Uterus (tissue), 4 donors: ENCODE data around the gene OPN4. TPM values are rescaled to one million over a fixed set of nuclear protein-coding genes. Genes with fewer than 3 reads are reported as not detected.
A peak's percentile ranks its signal among the peaks of the same experiment; 100 is the strongest.

Source experiments
- DNase-seq, 2 donors: peaks; one replicate each; pipeline ENCODE4 v3.0.0-alpha.2; 2019 to 2020
- H3K27ac ChIP-seq, 2 donors: fragments of 200-600 bp; sonication (generic); 1 replicate in 1 of 2; 2 replicates in 1 of 2; pipeline ENCODE4 v1.5.1; 2016 to 2018
- H3K27me3 ChIP-seq, 2 donors: fragments of 200-600 bp; sonication (generic); one replicate each; pipeline ENCODE4 v1.5.1; 2018 to 2019; ENCODE audit warnings: control low read depth in 1 of 2
- H3K36me3 ChIP-seq, 2 donors: fragments of 200-600 bp; sonication (generic); one replicate each; pipeline ENCODE4 v1.5.1; 2019; ENCODE audit warnings: control low read depth in 1 of 2
- H3K4me1 ChIP-seq, 2 donors: fragments of 200-600 bp; sonication (generic); one replicate each; pipeline ENCODE4 v1.5.1; 2018 to 2019; ENCODE audit warnings: control low read depth in 1 of 2
- H3K4me3 ChIP-seq, 2 donors: fragments of 200-600 bp; sonication (generic); 1 replicate in 1 of 2; 2 replicates in 1 of 2; pipeline ENCODE4 v1.5.1; 2018 to 2019; ENCODE audit warnings: mild to moderate bottlenecking in 1 of 2
- H3K9me3 ChIP-seq, 2 donors: fragments of 200-600 bp; sonication (generic); one replicate each; pipeline ENCODE4 v1.5.1; 2019; ENCODE audit warnings: control low read depth in 1 of 2
- POLR2A ChIP-seq, 2 donors: fragments of 450-650 bp; IDR thresholded peaks; one replicate each; pipeline ENCODE4 v1.6.1; 2016; ENCODE audit warnings: antibody characterized with exemption in 2 of 2, mild to moderate bottlenecking in 1 of 2, moderate library complexity in 1 of 2
- intact Hi-C: fragments of 100-400 bp; cut with DNase I; formaldehyde crosslinking; loops from one replicate; pipeline ENCODE4 v1.15.1; 2023; ENCODE audit warnings: low total_unique reads
- total RNA-seq, 4 donors: library from RNA; depleted of rRNA in 3 of 4; stranded (reverse); fragments of >200 nt in 3 of 4; gene quantifications; one replicate each; pipeline versions ENCODE4 v1.1.0 to v1.2.4, GENCODE V29; 2014 to 2023
- TF ChIP-seq, protein P1 (sequence below), 4 experiments: fragments of 200-600 bp in 2 of 4; fragments of 450-650 bp in 2 of 4; sonication (generic) in 2 of 4; IDR thresholded peaks; one replicate each; pipeline ENCODE4 v1.5.1; 2016 to 2019; ENCODE audit warnings: antibody characterized with exemption in 4 of 4, mild to moderate bottlenecking in 2 of 4, moderate library complexity in 1 of 4
- donor health status: DM: yes; HTN: yes; CAD: no.

OPN4 gene
- total RNA-seq, 4 donors from 2014 or later, result not detected

GRCh38 chr10:86692023-86692514 lies 37.7 kb downstream of the OPN4 start:
- intact Hi-C loops, result no loop called here
- Histone ChIP-seq H3K27ac (no peak overlapping the region), H3K4me3 (no peak overlapping the region), H3K36me3 (no peaks in the 10 kb centered on the region), H3K4me1 (peaks cover 0 to 7% of the 10 kb centered on the region in 2 donors), H3K27me3 (no peaks in the 10 kb centered on the region), H3K9me3 (no peaks in the 10 kb centered on the region)
- TF ChIP-seq, protein P1, sequence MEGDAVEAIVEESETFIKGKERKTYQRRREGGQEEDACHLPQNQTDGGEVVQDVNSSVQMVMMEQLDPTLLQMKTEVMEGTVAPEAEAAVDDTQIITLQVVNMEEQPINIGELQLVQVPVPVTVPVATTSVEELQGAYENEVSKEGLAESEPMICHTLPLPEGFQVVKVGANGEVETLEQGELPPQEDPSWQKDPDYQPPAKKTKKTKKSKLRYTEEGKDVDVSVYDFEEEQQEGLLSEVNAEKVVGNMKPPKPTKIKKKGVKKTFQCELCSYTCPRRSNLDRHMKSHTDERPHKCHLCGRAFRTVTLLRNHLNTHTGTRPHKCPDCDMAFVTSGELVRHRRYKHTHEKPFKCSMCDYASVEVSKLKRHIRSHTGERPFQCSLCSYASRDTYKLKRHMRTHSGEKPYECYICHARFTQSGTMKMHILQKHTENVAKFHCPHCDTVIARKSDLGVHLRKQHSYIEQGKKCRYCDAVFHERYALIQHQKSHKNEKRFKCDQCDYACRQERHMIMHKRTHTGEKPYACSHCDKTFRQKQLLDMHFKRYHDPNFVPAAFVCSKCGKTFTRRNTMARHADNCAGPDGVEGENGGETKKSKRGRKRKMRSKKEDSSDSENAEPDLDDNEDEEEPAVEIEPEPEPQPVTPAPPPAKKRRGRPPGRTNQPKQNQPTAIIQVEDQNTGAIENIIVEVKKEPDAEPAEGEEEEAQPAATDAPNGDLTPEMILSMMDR (IDR thresholded peaks at IDR 0.05), result no peak
- DNase-seq, result no peak

- Histone ChIP-seq H3K9me3 (no peaks in the 10 kb centered on the region), H3K27ac (no peak overlapping the region), H3K27me3 (no peaks in the 10 kb centered on the region), H3K36me3 (no peaks in the 10 kb centered on the region), H3K4me1 (peaks cover 0 to 7% of the 10 kb centered on the region in 2 donors), H3K4me3 (no peak overlapping the region)
- DNase-seq, result no peak
- TF ChIP-seq, protein P1 (IDR thresholded peaks at IDR 0.05), result no peak
- no peak for TF ChIP-seq POLR2A (IDR thresholded peaks at IDR 0.05)
- intact Hi-C loops, result no loop called here
These were observed 38.3 kb downstream of the OPN4 start for GRCh38 chr10:86692664-86693063.

- peaks cover 0 to 7% of the 10 kb centered on the region in 2 donors for H3K4me1 ChIP-seq
These were observed 38.9 kb downstream of the OPN4 start for GRCh38 chr10:86693275-86693674.

GRCh38 chr10:86693721-86694369 lies 39.5 kb downstream of the OPN4 start:
- Histone ChIP-seq H3K4me1 (peaks cover 0 to 7% of the 10 kb centered on the region in 2 donors), H3K9me3 (no peaks in the 10 kb centered on the region), H3K36me3 (no peaks in the 10 kb centered on the region), H3K27ac (no peak overlapping the region), H3K4me3 (no peak overlapping the region), H3K27me3 (no peaks in the 10 kb centered on the region)
- intact Hi-C loops, result no loop called here
- DNase-seq, result peak; percentile 62 to 69
- no peak for TF ChIP-seq POLR2A (IDR thresholded peaks at IDR 0.05)
- TF ChIP-seq, protein P1 (IDR thresholded peaks at IDR 0.05), result peak; percentile 35 to 55 (median 50)

More at GRCh38 chr10:86693275-86693674, 38.9 kb downstream of the OPN4 start:
- no peaks in the 10 kb centered on the region for H3K9me3 ChIP-seq
- no peaks in the 10 kb centered on the region for H3K27me3 ChIP-seq
- no peak overlapping the region for H3K4me3 ChIP-seq
- DNase-seq, result no peak
- no peak overlapping the region for H3K27ac ChIP-seq
- H3K36me3 ChIP-seq, result no peaks in the 10 kb centered on the region
- intact Hi-C loops, result no loop called here
- TF ChIP-seq, protein P1 (IDR thresholded peaks at IDR 0.05), result no peak
- TF ChIP-seq POLR2A (IDR thresholded peaks at IDR 0.05), result no peak

DNA sequence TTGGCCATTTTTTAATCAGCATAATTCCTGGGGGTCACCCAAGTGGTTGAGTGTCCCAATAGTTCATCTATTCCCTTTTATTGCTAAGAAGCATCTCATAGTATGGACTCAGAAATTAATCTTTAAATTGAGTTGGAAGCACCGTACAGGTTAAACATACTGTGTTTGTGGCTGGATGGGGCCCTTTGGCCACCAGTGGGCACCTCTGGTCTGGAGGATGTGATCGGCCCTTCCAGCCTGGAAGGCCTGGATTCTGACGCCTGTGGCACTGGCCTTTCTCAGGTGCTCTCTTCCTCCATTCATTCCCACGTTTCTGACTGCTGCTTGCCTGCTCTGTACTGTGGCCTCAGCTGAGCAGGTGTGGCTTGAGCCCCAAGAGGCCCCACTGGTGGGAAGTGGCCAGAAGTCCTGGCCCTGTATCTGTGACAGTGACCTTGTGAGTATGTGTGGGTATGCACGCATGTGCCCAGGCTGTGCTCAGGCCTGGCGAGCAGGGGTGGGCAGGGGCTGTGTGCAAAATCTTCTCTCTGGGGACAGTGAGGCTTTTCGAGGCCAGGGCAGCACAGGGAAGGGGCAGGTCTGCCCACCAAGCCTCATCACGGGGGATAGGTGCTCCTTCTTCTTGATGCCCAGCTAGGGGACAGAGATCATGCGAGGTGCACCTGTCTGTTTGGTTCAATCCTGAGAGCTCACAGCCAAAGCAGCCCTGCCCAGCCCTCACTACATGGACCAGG lies 44.0 kb downstream of the OPN4 start:
- no peak for TF ChIP-seq POLR2A (IDR thresholded peaks at IDR 0.05)
- TF ChIP-seq, protein P1 (IDR thresholded peaks at IDR 0.05), result no peak
- no peaks in the 10 kb centered on the region for H3K9me3 ChIP-seq
- H3K27ac ChIP-seq, result no peak overlapping the region
- no peak overlapping the region for H3K4me3 ChIP-seq
- no peaks in the 10 kb centered on the region for H3K36me3 ChIP-seq
- peaks cover 0 to 4% of the 10 kb centered on the region in 2 donors for H3K4me1 ChIP-seq
- H3K27me3 ChIP-seq, result no peaks in the 10 kb centered on the region
- DNase-seq, result no peak
- intact Hi-C loops, result no loop called here
